Astrocyte (in vitro differentiated cells and primary cell): ENCODE results near the gene PRM2.

Source experiments
- EZH2 ChIP-seq: IDR thresholded peaks from 2 replicates; pipeline ENCODE4 v1.6.1; 2012; ENCODE audit warnings: mild to moderate bottlenecking, low read length, inconsistent platforms; ENCODE audit not compliant: insufficient read depth
- TF ChIP-seq, protein P1 (sequence below): IDR thresholded peaks from 2 replicates; pipeline ENCODE4 v1.5.1; 2011; ENCODE audit warnings: low read depth, mild to moderate bottlenecking, inconsistent platforms, low read length, moderate library complexity; ENCODE audit not compliant: insufficient read depth

DNA sequence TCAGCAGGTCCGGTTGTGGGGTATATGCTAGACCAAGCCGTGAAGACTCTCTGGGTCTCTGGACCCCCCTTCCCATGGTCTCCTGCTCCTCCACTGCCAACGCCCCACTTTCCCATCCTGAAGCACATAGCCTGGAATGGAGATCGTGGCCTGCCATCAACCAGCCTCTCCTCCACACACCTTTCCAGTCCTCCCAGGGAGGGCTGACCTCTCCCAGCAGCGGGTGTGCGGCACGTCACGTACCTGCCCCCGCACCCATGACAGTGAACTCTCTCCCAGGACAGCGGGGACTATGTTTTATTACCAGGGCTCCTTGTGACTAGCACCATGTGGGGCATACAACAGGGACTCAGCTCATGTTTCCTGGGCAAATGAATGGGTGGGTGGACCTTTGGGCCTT lies 4.7 kb downstream of the PRM2 start:
- TF ChIP-seq EZH2: no peak
- TF ChIP-seq, protein P1, sequence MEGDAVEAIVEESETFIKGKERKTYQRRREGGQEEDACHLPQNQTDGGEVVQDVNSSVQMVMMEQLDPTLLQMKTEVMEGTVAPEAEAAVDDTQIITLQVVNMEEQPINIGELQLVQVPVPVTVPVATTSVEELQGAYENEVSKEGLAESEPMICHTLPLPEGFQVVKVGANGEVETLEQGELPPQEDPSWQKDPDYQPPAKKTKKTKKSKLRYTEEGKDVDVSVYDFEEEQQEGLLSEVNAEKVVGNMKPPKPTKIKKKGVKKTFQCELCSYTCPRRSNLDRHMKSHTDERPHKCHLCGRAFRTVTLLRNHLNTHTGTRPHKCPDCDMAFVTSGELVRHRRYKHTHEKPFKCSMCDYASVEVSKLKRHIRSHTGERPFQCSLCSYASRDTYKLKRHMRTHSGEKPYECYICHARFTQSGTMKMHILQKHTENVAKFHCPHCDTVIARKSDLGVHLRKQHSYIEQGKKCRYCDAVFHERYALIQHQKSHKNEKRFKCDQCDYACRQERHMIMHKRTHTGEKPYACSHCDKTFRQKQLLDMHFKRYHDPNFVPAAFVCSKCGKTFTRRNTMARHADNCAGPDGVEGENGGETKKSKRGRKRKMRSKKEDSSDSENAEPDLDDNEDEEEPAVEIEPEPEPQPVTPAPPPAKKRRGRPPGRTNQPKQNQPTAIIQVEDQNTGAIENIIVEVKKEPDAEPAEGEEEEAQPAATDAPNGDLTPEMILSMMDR: no peak
